ENCODE measurements around the gene PLEKHH2.
"Not testable (repeated sequence)": the region's sequence is repeated elsewhere in the genome, so short reads cannot be mapped to it uniquely, and the experiment has no call there.

PLEKHH2 gene

DNA sequence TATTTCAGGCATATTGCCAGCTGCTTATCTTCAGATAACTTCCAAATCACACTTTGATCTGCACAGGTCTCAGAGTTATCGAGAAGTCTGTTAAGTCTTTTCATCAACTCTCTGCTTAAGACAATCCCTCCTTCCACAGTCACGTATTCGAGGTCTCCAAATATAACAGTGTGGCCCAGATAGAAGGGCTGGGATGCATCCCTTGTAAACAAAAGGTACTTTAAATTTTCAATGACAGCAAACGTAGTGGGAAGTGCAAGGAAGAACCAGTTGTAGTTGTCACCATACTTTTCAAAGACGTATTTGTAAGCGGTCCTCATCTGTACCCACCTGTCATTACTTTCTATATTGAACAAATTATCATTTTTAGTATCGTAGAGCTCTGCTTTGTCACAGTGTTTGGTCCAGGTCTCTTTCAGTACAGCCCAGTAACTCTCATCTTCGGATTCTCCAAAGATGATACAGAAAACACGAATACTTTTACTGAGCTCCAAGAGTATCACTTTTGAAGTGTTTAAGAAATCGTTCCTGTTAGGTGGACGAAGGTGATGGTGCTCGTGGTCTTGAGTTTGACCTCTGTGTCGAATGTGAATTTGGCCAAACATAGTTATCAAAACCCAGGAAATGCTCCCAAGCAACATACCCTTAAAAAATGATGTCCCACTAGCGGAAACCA lies 38.7 kb downstream of the PLEKHH2 start:
- TF ChIP-seq, protein P1, sequence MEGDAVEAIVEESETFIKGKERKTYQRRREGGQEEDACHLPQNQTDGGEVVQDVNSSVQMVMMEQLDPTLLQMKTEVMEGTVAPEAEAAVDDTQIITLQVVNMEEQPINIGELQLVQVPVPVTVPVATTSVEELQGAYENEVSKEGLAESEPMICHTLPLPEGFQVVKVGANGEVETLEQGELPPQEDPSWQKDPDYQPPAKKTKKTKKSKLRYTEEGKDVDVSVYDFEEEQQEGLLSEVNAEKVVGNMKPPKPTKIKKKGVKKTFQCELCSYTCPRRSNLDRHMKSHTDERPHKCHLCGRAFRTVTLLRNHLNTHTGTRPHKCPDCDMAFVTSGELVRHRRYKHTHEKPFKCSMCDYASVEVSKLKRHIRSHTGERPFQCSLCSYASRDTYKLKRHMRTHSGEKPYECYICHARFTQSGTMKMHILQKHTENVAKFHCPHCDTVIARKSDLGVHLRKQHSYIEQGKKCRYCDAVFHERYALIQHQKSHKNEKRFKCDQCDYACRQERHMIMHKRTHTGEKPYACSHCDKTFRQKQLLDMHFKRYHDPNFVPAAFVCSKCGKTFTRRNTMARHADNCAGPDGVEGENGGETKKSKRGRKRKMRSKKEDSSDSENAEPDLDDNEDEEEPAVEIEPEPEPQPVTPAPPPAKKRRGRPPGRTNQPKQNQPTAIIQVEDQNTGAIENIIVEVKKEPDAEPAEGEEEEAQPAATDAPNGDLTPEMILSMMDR (IDR thresholded peaks at IDR 0.05; ENCODE audit: low read depth, low read length) = no peak
- H3K4me3 ChIP-seq (ENCODE audit: low read depth, low read length) = peak overlapping the region; percentile 48
- peak; percentile 3 for DNase-seq (ENCODE audit: low read depth, low spot score)
- in situ Hi-C loops (cut with HindIII; ENCODE audit: low sequenced_read_pairs) = no loop called here

DNA sequence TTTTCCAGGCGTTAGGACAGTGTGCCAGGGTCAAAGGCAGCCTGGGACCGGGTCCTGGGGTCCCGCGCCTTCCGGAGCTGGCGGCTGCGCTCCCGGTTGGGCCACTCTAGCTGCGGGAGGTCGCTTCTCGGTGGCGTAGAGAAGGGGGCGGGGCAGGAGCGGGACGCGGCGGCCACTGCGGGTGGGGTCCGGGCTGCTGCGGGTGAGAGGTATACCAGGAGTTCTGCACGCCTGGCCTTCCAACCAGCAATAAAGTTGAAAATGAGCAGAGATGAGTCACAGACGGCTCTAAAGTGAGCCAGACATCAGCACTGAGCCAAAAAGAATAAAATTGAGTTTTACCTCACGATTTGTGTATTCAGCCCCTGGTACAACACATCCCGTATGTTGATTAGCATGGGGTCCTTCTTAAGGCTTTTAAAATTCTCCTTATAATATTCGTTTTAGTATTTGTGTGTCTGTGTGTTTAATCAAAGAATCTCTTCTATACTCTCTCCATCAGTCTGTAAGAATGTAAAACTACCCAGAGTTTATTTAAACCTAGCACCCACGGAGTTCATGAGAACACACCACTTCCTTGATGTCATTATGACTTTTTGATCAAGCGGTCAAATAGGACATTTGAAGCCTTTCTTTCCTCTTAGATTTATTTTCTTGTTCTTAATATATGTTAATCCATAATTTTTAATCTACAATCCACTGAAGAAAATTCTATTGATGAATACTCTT lies 39.4 kb downstream of the PLEKHH2 start, which contains the start of gene C1GALT1C1L:
C1GALT1C1L (minus strand) TSS at position 108 of the 729 bp plus-strand sequence; CDS start at position 1, 107 bp downstream.
- TF ChIP-seq, protein P1 (IDR thresholded peaks at IDR 0.05; ENCODE audit: low read depth, low read length) = no peak
- in situ Hi-C loops (cut with HindIII; ENCODE audit: low sequenced_read_pairs) = no loop called here
- H3K4me3 ChIP-seq (ENCODE audit: low read depth, low read length) = peak within 1 kb of the TSS; percentile 48
- peak; percentile 76 for DNase-seq (ENCODE audit: low read depth, low spot score)

DNA sequence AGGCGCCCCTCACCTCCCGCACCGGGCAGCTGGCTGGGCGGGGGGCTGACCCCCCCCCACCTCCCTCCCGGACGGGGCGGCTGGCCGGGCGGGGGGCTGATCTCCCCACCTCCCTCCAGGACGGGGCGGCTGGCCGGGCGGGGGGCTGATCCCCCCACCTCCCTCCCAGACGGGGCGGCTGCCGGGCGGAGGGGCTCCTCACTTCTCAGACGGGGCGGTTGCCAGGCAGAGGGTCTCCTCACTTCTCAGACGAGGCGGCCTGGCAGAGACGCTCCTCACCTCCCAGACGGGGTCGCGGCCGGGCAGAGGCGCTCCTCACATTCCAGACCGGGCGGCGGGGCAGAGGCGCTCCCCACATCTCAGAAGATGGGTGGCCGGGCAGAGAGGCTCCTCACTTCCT lies 40.7 kb downstream of the PLEKHH2 start:
- H3K4me3 ChIP-seq (ENCODE audit: low read depth, low read length); in situ Hi-C loops (cut with HindIII; ENCODE audit: low sequenced_read_pairs); DNase-seq (ENCODE audit: low read depth, low spot score): not testable (repeated sequence)

DNA sequence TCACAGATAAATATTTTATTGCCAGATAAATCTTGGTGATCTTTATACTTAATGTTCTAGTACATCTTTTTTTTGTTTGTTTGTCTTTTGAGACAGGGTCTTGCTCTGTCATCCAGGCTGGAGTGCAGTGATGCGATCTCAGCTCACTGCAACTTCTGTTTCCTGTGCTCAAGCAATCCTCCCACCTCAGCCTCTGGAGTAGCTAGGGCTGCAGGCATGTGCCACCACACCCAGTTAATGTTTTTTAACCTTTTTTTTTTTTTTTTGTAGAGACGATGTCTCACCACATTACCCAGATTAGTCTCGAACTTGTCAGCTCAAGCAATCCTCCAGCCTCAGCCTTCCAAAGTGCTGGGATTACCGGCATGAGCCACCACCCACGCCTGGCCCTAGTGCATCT lies 48.3 kb downstream of the PLEKHH2 start:
- no peak for DNase-seq (ENCODE audit: low read depth, low spot score)
- TF ChIP-seq, protein P1 (IDR thresholded peaks at IDR 0.05; ENCODE audit: low read depth, low read length) = no peak
- H3K4me3 ChIP-seq (ENCODE audit: low read depth, low read length) = no peak overlapping the region
- in situ Hi-C loops (cut with HindIII; ENCODE audit: low sequenced_read_pairs) = no loop called here

DNA sequence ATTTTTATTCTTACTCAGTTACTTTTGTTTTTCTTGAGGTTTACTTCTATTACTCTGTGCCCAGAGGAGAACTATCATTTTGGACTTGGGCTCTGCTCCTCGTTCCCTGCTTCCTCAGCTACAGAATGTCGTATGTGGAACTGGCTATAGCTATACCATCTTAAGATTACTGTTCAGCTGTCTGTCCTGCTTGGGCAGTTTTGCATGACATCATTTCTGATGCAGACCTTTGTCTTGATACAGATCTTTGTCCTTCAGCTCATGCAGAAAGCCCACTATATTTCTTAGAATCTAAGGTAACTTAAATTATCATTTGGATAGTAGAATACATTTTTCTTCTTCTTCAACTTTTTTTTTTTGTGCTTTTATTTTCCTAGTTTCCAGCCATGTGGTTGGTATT lies 52.9 kb downstream of the PLEKHH2 start:
- no peak overlapping the region for H3K4me3 ChIP-seq (ENCODE audit: low read depth, low read length)
- no peak for DNase-seq (ENCODE audit: low read depth, low spot score)
- TF ChIP-seq, protein P1 (IDR thresholded peaks at IDR 0.05; ENCODE audit: low read depth, low read length) = no peak
- in situ Hi-C loops (cut with HindIII; ENCODE audit: low sequenced_read_pairs) = no loop called here

DNA sequence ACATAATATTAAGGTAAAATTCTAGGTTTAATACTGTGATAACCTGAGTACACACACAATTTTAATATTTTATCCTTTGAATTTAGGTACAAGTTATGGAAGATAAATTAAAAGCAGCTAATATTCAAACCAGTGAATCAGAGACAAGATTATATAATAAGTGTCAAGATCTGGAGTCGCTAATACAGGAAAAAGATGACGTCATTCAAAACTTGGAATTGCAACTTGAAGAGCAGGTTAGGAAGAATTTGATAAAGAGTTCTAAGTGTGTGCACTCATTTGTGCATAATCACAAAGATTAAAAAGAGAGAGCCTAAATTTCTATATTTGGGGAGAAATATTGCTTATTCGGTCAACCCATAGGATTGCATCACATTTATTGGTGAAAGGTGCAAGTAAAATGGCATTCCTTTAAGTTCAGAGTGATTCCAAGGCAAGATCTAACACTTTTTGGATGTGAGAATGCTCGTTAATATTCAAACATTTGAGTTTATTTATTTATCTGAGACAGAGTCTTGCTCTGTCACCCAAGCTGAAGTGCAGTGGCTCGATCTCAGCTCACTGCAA lies 55.5 kb downstream of the PLEKHH2 start:
- TF ChIP-seq, protein P1 (IDR thresholded peaks at IDR 0.05; ENCODE audit: low read depth, low read length) = no peak
- no peak overlapping the region for H3K4me3 ChIP-seq (ENCODE audit: low read depth, low read length)
- DNase-seq (ENCODE audit: low read depth, low spot score) = no peak
- in situ Hi-C loops (cut with HindIII; ENCODE audit: low sequenced_read_pairs) = no loop called here

DNA sequence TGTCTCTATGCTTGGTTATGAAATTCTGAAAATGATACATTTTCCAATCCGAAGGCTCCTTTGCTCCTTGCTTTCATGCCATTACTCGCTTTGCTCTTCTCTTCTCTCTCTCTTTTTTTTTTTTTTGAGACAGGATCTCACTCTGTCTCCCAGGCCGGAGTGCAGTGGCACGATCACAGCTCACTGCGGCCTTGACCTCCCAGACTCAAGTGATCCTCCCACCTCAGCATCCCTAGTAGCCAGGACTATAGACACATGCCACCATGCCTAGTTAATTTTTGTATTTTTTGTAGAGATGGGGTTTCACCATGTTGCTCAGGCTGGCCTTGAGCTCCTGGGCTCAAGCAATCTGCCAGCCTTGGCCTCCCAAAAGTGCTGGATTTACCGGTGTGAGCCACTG lies 61.1 kb downstream of the PLEKHH2 start:
- H3K4me3 ChIP-seq (ENCODE audit: low read depth, low read length); in situ Hi-C loops (cut with HindIII; ENCODE audit: low sequenced_read_pairs); DNase-seq (ENCODE audit: low read depth, low spot score): not testable (repeated sequence)
